Liver (tissue), 9 donors: Measurements from ENCODE around the gene SLC25A34. TPM values are rescaled to one million over a fixed set of nuclear protein-coding genes. Genes with fewer than 3 reads are reported as not detected.

ENCODE experiments used
- DNase-seq: peaks from one replicate; pipeline ENCODE4 v3.0.0-alpha.2; 2017; ENCODE audit warnings: low spot score
- H3K27ac ChIP-seq, 2 donors: one replicate each; pipeline ENCODE4 v1.7.0; 2013; ENCODE audit warnings: inconsistent platforms in 2 of 2, low read length in 2 of 2, control low read depth in 1 of 2, low read depth in 1 of 2, mild to moderate bottlenecking in 1 of 2
- H3K27me3 ChIP-seq, 4 donors: one replicate each; pipeline versions ENCODE4 v1.6.1 to v1.7.0; 2013; ENCODE audit warnings: low read length in 3 of 4, inconsistent platforms in 1 of 4, mild to moderate bottlenecking in 1 of 4, moderate library complexity in 1 of 4; ENCODE audit not compliant: control insufficient read depth in 4 of 4, insufficient read depth in 4 of 4
- H3K36me3 ChIP-seq, 4 donors: one replicate each; pipeline versions ENCODE4 v1.6.1 to v1.7.0; 2013; ENCODE audit warnings: low read length in 3 of 4, mild to moderate bottlenecking in 3 of 4, low read depth in 1 of 4, moderate library complexity in 1 of 4; ENCODE audit not compliant: control insufficient read depth in 4 of 4, insufficient read depth in 3 of 4
- H3K4me1 ChIP-seq, 4 donors: one replicate each; pipeline versions ENCODE4 v1.6.1 to v1.7.0; 2013; ENCODE audit warnings: low read length in 3 of 4, mild to moderate bottlenecking in 3 of 4, moderate library complexity in 1 of 4; ENCODE audit not compliant: control insufficient read depth in 4 of 4, insufficient read depth in 4 of 4
- H3K4me3 ChIP-seq, 3 donors: one replicate each; pipeline versions ENCODE4 v1.6.1 to v1.7.0; 2013; ENCODE audit warnings: low read length in 3 of 3, control low read depth in 1 of 3, low read depth in 1 of 3, mild to moderate bottlenecking in 1 of 3
- H3K9ac ChIP-seq, 2 donors: one replicate each; pipeline ENCODE4 v1.7.0; 2013; ENCODE audit warnings: low read length in 2 of 2, mild to moderate bottlenecking in 2 of 2, moderate library complexity in 2 of 2, control low read depth in 1 of 2, low read depth in 1 of 2
- H3K9me3 ChIP-seq, 4 donors: one replicate each; pipeline versions ENCODE4 v1.6.1 to v1.7.0; 2013; ENCODE audit warnings: low read length in 3 of 4; ENCODE audit not compliant: control insufficient read depth in 4 of 4
- EGR1 ChIP-seq, 2 donors: IDR thresholded peaks; 2 replicates each; pipeline ENCODE4 v1.6.1; 2016 to 2018; ENCODE audit warnings: antibody characterized with exemption in 2 of 2, low read depth in 2 of 2
- FOXA1 ChIP-seq: IDR thresholded peaks from 2 replicates; pipeline ENCODE4 v1.6.1; 2016; ENCODE audit warnings: antibody characterized with exemption
- FOXA2 ChIP-seq: IDR thresholded peaks from 2 replicates; pipeline ENCODE4 v1.6.1; 2016; ENCODE audit warnings: antibody characterized with exemption
- GABPA ChIP-seq, 2 donors: IDR thresholded peaks in 1 of 2; conservative IDR thresholded peaks in 1 of 2; 2 replicates each; pipeline ENCODE4 v1.6.1; 2016; ENCODE audit warnings: antibody characterized with exemption in 2 of 2, mild to moderate bottlenecking in 1 of 2, moderate library complexity in 1 of 2
- HNF4A ChIP-seq, 2 donors: conservative IDR thresholded peaks; 2 replicates each; pipeline ENCODE4 v1.6.1; 2016; ENCODE audit warnings: antibody characterized with exemption in 2 of 2, mild to moderate bottlenecking in 2 of 2
- HNF4G ChIP-seq: IDR thresholded peaks from 2 replicates; pipeline ENCODE4 v1.6.1; 2016; ENCODE audit warnings: antibody characterized with exemption
- JUND ChIP-seq, 2 donors: IDR thresholded peaks; 2 replicates each; pipeline ENCODE4 v1.6.1; 2016; ENCODE audit warnings: antibody characterized with exemption in 2 of 2
- MAX ChIP-seq: IDR thresholded peaks from 2 replicates; pipeline ENCODE4 v1.6.1; 2016; ENCODE audit warnings: antibody characterized with exemption
- NR2F2 ChIP-seq: IDR thresholded peaks from 2 replicates; pipeline ENCODE4 v1.6.1; 2016; ENCODE audit warnings: antibody characterized with exemption
- RAD21 ChIP-seq, 2 donors: IDR thresholded peaks; 2 replicates each; pipeline ENCODE4 v1.6.1; 2016; ENCODE audit warnings: antibody characterized with exemption in 2 of 2, mild to moderate bottlenecking in 2 of 2
- REST ChIP-seq: IDR thresholded peaks from 2 replicates; pipeline ENCODE4 v1.6.1; 2016; ENCODE audit warnings: antibody characterized with exemption, mild to moderate bottlenecking
- RXRA ChIP-seq, 2 donors: IDR thresholded peaks; 2 replicates each; pipeline ENCODE4 v1.6.1; 2017 to 2018; ENCODE audit warnings: antibody characterized with exemption in 2 of 2, mild to moderate bottlenecking in 1 of 2
- SP1 ChIP-seq: IDR thresholded peaks from 2 replicates; pipeline ENCODE4 v1.6.1; 2018; ENCODE audit warnings: antibody characterized with exemption, mild to moderate bottlenecking
- TAF1 ChIP-seq: conservative IDR thresholded peaks from 2 replicates; pipeline ENCODE4 v1.6.1; 2016; ENCODE audit warnings: antibody characterized with exemption, mild to moderate bottlenecking
- YY1 ChIP-seq: IDR thresholded peaks from 2 replicates; pipeline ENCODE4 v1.6.1; 2016; ENCODE audit warnings: antibody characterized with exemption, mild to moderate bottlenecking
- WGBS: extraction: QIAGEN DNeasy Blood & Tissue Kit; methylation state at CpG from one replicate; pipeline ENCODE4 v1.1.7; 2013; 5-methylcytosine and 5-hydroxymethylcytosine counted together
- polyA plus RNA-seq, 2 donors: library from polyadenylated mRNA; stranded (reverse) in 1 of 2; unstranded in 1 of 2; fragments of 200-250 nt in 1 of 2; fragments of >200 nt in 1 of 2; fragmentation: Nextera tagmentation in 1 of 2; extraction: Ambion mirVana in 1 of 2; gene quantifications; one replicate each; pipeline versions ENCODE4 v1.2.1 to v1.2.3, GENCODE V29; 2013 to 2015
- total RNA-seq, 2 donors: library from RNA; depleted of rRNA; stranded (reverse); fragments of >200 nt; gene quantifications; one replicate each; pipeline ENCODE4 v1.2.3, GENCODE V29; 2014
- TF ChIP-seq, protein P1 (sequence below): fragments of 150-350 bp; IDR thresholded peaks from 2 replicates; pipeline ENCODE4 v1.5.1; 2017; ENCODE audit warnings: improper control_type of control experiment, low read depth, low read length; ENCODE audit not compliant: missing input control
- TF ChIP-seq, protein P2 (sequence below): IDR thresholded peaks from 2 replicates; pipeline ENCODE4 v1.6.1; 2016; ENCODE audit warnings: antibody characterized with exemption
- TF ChIP-seq, protein P3 (sequence below): IDR thresholded peaks from 2 replicates; pipeline ENCODE4 v1.6.1; 2016; ENCODE audit warnings: antibody characterized with exemption
- donor health status: healthy.
- donor health status: healthy.
- donor health status: healthy.
- donor health status: healthy.
- donor health status: healthy.

SLC25A34 gene
- total and polyA plus RNA-seq, 4 donors = 0.79 to 7.3 (median 2.4) TPM

DNA sequence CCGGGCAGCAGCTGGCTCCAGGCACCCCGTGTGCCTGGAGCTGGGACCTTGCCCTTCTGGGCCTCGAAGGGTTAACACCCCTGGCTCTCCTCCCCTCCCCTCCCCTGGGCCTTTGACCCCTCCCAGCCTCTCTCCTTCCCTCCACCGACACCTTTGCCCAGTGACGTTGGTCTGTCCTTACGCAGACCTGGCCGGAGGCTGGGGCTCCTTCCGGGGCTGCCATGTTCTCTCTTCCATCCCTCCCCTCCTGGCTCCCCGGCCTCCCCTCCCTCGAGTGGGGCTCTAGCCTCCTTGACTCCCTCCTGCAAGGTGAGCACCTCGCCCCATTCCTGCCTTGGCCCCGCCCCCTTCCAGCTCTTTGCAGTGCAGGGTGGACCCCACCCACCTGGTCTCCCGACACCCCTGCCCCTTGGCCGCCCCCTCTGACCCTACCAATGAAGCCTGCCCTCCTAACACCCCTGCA, 6.3 kb downstream of the SLC25A34 start, which contains the start of gene TMEM82:
Gene TMEM82 (plus strand): TSS at position 161 of the 463 bp plus-strand sequence. CDS start 61 bp downstream, at position 222.
- 14% methylated on average over 14 of the region's 14 CpGs for WGBS
- no peaks in the 10 kb centered on the region for H3K27me3 ChIP-seq
- peak; percentile 64 for DNase-seq
- peak within 1 kb of the TSS; percentile 60 to 81 (median 75) for H3K4me3 ChIP-seq
- peak within 1 kb of the TSS; percentile 37 to 45 for H3K9ac ChIP-seq
- peak within 1 kb of the TSS; percentile 31 to 46 for H3K27ac ChIP-seq
- H3K4me1 ChIP-seq = peaks cover 4 to 38% (median 23%) of the 10 kb centered on the region in 4 donors
- H3K9me3 ChIP-seq = no peaks in the 10 kb centered on the region
- TF ChIP-seq HNF4G = peak; percentile 53
- TF ChIP-seq MAX = no peak
- TF ChIP-seq JUND (IDR thresholded peaks at IDR 0.05) = no peak
- peak; percentile 76 to 92 for TF ChIP-seq HNF4A (conservative IDR thresholded peaks at IDR 0.05)
- TF ChIP-seq YY1 = peak; percentile 55
- peak; percentile 73 to 82 for TF ChIP-seq RXRA (IDR thresholded peaks at IDR 0.05)
- peak in 1 of 2 donors; percentile 23 for TF ChIP-seq EGR1 (IDR thresholded peaks at IDR 0.05; ENCODE audit: low read depth in 2 of 2)
- TF ChIP-seq RAD21 (IDR thresholded peaks at IDR 0.05) = peak in 1 of 2 donors; percentile 21
- TF ChIP-seq FOXA2 = no peak
- TF ChIP-seq TAF1 = no peak
- TF ChIP-seq, protein P1, sequence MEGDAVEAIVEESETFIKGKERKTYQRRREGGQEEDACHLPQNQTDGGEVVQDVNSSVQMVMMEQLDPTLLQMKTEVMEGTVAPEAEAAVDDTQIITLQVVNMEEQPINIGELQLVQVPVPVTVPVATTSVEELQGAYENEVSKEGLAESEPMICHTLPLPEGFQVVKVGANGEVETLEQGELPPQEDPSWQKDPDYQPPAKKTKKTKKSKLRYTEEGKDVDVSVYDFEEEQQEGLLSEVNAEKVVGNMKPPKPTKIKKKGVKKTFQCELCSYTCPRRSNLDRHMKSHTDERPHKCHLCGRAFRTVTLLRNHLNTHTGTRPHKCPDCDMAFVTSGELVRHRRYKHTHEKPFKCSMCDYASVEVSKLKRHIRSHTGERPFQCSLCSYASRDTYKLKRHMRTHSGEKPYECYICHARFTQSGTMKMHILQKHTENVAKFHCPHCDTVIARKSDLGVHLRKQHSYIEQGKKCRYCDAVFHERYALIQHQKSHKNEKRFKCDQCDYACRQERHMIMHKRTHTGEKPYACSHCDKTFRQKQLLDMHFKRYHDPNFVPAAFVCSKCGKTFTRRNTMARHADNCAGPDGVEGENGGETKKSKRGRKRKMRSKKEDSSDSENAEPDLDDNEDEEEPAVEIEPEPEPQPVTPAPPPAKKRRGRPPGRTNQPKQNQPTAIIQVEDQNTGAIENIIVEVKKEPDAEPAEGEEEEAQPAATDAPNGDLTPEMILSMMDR = no peak
- peak; percentile 53 for TF ChIP-seq SP1
- TF ChIP-seq GABPA (IDR thresholded peaks at IDR 0.05 in 1 of 2, conservative IDR thresholded peaks at IDR 0.05 in 1 of 2) = peak in 1 of 2 donors; percentile 66
- peak; percentile 43 for TF ChIP-seq NR2F2
- TF ChIP-seq, protein P2, sequence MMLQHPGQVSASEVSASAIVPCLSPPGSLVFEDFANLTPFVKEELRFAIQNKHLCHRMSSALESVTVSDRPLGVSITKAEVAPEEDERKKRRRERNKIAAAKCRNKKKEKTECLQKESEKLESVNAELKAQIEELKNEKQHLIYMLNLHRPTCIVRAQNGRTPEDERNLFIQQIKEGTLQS = no peak
- peak; percentile 45 for TF ChIP-seq REST
- H3K36me3 ChIP-seq = peaks cover 0 to 2% (median 0%) of the 10 kb centered on the region in 4 donors

DNA sequence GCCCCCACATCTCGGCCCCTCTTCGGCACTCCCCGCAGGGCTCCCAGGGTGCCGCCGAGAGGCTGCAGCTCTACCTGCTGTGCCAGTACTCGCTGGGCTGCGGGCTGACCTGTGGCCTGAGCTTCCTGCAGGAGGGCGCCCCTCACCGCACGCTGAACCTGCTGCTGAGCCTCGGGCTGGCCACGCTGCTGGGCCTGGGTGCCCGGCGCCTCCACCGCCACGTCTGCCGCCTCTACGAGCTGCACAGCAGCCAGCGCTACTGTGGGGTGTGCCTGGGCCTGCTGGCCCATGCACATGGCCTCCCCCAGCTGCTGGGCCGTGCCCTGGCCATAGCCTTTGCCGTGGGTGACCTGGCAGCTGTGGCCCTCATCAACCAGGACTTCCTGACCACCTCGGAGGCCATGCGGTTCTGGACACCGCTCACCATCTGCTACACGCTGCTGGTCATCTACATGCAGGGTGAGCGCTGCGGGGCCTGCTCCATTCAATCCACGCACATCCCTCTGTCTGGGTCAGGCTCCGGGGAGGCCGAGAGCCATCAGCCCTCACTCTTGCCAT, 8.1 kb downstream of the SLC25A34 start:
- no peak overlapping the region for H3K27ac ChIP-seq
- TF ChIP-seq EGR1 (IDR thresholded peaks at IDR 0.05; ENCODE audit: low read depth in 2 of 2) (no peak), RAD21 (IDR thresholded peaks at IDR 0.05) (no peak), TAF1 (no peak), RXRA (IDR thresholded peaks at IDR 0.05) (no peak), YY1 (no peak), NR2F2 (no peak), FOXA1 (no peak), JUND (IDR thresholded peaks at IDR 0.05) (no peak), FOXA2 (no peak), HNF4A (conservative IDR thresholded peaks at IDR 0.05) (no peak)
- TF ChIP-seq, protein P2 = no peak
- TF ChIP-seq, protein P3, sequence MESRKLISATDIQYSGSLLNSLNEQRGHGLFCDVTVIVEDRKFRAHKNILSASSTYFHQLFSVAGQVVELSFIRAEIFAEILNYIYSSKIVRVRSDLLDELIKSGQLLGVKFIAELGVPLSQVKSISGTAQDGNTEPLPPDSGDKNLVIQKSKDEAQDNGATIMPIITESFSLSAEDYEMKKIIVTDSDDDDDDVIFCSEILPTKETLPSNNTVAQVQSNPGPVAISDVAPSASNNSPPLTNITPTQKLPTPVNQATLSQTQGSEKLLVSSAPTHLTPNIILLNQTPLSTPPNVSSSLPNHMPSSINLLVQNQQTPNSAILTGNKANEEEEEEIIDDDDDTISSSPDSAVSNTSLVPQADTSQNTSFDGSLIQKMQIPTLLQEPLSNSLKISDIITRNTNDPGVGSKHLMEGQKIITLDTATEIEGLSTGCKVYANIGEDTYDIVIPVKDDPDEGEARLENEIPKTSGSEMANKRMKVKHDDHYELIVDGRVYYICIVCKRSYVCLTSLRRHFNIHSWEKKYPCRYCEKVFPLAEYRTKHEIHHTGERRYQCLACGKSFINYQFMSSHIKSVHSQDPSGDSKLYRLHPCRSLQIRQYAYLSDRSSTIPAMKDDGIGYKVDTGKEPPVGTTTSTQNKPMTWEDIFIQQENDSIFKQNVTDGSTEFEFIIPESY = no peak
- no peak overlapping the region for H3K4me3 ChIP-seq
- H3K27me3 ChIP-seq = no peaks in the 10 kb centered on the region
- no peak overlapping the region for H3K9ac ChIP-seq
- no peak for DNase-seq
- H3K36me3 ChIP-seq = peaks cover 0 to 2% (median 0%) of the 10 kb centered on the region in 4 donors
- H3K9me3 ChIP-seq = no peaks in the 10 kb centered on the region
- WGBS = 90% methylated on average over 30 of the region's 30 CpGs
- peaks cover 4 to 34% (median 16%) of the 10 kb centered on the region in 4 donors for H3K4me1 ChIP-seq
